ENCODE data around the gene GRB10.
"Not testable (repeated sequence)": the region's sequence is repeated elsewhere in the genome, so short reads cannot be mapped to it uniquely, and the experiment has no call there.

GRB10 gene

DNA sequence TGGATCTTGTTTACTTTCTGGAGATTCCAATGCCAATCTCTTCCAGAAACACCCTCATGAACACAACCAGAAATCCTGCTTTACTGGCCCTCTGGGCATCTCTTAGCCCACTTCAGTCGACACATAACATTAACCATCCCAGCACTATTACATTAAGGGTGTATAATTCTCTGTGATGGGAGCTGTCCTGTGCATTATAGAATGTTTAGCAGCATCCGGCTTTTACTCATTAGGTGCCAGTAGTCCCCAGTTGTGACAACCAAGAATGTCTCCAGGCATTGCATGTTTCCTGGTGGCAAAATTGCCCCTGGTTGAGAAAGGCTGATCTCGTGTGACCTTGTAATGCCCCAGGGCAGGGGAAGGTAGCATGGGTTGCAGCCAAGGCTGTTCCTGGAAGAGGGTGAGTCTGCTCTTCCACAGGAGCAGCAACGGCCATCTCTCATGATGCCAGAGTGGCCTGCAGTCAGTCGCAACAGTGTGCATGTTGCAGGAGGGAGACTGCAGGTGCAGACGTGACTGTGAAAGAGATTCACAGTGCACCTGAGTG lies 214.9 kb downstream of the GRB10 start:
- no peak for DNase-seq

DNA sequence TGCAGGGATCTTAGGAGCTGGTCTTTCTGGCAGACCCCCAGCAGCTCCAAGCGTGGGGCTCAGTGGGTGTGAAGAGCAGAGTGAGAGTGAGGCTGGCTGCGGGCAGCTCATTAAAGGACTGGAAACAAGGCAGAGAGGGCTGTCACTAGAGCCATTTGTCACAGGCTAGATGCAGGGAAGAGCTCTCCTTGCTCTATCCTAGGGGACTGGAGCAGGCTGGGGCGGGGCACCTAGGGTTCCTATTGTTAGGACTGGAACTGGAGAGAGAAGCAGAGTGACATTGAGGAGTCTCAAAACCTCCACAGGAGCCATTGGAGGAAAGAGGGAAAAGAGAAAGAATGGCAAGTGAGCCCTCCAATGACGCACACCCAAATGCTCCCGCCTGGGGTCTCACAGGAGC lies 216.7 kb downstream of the GRB10 start:
- DNase-seq = no peak

DNA sequence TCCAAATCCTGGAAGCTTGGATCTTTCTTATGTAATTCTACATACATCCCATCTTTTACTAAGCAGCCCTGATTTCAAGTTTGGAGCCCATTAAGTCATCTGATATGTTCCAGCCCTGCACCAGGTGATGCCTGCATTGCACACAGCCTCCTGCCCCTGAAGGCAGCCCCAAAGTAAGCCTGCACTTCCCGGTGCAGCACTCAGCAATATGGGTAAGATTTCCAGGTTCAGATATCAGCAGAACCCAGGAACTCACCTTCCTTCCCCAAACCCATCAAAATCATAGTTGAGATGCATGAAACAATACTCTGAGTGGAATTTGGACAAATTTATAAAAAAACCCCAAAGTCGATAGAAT lies 217.2 kb downstream of the GRB10 start:
- no peak for DNase-seq

DNA sequence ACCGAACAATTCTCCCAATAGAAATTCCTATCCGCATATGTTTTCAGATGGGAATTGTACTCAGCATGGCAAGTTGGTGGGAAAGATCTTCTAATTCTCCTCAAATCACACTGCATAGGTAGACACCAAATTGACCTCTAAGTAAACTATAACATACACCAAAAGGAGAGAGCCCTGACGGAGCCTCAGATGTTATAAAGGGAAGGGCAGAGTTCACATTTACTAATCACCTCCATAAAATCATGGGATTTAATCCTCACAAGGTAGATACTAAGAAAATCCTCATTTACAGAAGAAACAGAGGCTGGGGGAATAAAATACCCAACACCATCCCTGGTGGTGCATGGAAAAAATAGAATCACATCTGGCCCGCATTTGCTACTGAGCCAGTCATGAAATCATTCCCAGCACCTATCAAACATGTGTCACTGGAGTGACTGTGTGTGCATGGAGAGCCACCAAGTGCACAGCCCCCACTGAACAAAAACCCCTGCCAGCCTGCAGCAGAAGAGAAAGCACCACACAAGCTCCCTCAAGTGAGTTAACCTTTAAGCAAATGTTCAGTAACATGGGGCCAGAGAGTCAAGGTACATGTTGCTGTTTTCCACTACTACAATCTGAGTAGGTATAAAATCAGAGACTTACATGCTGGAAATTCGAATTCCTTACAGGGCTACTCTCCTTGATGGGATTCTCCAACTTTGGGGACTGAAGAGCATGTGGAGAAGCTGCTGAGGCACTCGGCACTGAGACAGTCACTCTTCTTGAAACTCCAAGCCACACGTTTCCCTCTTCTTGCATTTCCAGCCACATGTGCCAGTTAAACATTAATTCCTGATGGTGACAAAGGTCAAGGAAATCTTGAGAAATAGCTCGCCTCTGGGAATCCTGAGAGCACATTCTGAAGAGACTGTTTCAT lies 217.8 kb downstream of the GRB10 start, which contains the start of gene DDC:
TSS of gene DDC (minus strand) at position 766 of the 919 bp plus-strand sequence. CDS start 21,320 bp downstream, outside the sequence.
- DNase-seq = no peak

DNA sequence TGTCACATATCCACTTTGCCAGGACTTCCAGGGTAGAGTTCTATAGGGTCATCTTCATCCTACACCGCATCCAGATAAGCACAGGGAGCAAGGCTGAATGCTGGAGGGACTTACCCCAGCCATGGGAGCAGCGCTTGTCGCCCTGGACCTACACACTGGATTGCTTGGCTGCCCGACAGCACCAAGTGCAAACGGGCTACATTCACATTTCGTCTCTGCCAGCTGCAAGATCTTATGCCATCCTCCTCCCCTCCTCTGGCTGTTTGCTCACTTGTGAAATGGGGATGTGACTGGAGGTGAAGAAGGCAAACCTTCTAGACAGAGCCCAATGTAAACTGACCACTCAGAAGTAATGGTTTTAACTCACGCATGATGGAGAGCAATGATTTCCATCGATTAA lies 218.5 kb downstream of the GRB10 start:
- no peak for DNase-seq

DNA sequence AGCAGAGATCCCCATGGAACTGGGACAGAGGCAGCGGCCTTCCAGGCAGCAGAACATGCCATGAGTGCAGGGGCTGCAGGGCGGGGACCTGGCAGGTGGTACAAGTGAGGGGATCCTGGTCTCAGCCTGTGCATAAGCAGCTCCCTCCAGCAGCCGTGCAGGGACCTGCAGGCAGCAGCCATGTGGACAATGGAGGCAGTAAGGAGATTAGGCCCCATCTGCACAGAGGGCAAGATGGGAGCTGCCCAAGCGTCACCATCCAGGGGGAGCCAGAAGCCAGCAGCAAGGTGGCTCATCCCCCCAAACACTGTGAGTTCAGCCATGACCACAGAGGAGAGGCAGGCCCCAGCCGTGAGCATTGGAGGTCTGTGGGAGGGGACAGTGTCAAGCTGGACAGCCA lies 220.6 kb downstream of the GRB10 start:
- DNase-seq = peak; percentile 59 to 85

DNA sequence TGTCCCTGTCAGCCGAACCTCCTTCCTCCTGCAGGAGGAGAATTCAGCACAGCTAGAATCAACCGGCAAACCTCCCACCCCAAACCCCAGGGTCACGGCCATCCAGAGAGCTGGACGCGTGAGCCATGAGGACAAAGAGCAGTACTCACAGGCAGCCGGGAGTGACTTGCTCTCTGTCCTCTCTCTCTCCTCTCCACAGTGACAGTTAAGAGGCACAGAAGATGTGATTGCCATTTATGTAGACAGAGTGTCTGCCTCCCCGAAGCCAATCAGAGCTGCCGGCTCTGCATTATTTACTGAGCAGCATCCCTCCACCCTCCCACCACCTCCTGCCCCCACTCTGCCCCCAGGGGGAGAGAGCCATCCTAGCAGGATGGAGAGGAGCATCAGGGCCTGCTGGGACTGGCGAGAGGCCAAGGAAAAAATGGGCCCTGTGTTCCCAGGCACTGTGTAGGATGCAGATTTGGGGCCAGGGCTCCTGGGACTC lies 221.8 kb downstream of the GRB10 start:
- DNase-seq = peak; percentile 98

DNA sequence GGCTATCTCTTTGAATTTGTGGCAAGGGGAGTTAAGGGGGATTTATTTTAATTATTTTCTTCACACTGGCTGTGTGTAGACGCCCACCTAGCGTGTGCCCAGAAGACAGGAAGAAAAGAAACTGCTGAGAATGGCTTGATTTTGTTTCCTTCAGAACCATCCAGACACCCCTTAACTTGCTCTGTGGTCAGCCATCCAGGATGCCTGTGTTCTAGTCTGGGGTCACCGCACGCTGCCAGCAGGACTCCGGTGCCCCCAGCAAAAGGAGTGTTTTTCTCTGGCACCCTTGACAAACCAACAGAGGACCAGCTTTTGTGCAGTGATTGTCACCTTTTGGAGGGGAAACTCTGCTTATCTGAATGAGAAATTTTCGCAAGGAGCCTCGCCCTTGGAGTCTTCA lies 222.8 kb downstream of the GRB10 start:
- no peak for DNase-seq

DNA sequence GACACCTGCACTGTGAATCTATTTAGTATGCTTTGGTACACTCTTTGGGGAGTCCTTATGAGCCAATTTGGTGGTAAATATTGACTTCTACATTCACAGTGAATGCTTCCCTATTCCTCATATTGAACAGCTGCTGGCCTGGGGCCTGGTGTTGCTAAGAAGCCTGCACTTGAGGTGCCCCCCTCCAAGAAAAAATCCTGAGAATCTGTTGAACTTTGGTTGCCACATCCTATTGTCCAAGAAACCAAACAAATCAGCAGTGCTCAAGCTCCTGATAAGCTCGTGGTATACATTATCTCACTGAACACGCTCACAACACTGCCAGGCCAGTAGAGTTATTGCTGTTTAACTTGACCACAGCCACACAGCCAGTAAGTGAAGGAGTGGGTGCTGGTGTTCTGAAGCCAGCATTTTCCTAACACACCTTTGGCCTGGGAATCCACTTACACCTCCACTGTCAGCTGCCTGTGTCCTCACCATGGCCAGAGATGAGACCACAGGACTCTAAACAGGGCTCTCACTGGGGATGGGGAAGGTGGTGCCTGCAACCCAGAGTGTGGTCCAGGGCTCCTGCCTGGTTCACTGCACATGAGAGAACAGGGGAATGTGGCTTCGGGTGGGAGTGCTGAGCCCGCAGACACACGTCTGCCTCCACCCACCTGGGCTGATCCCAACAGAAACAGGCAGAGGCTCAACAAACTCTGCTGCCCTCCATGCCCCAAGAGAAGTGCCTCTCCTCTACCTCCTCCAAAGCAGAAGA lies 224.2 kb downstream of the GRB10 start:
- peak; percentile 83 to 89 for DNase-seq

DNA sequence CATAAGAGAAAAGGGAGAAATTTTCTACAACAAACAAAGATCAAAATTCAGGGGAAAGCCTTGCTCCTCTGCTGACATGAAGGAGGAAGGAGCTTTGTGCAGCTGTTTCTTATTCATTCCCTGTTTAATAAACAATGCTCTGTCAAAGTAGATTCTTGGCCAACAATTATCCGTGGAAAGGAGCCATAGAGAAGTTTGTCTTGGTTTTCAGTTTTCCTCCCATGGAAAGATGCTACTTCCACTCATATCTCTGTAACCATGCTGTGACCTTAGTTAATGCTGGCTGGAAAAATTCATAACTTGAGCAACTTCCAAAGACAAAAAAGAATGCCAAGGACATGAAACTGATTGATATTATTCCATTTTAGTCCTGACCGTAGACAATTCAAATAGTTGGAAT lies 225.6 kb downstream of the GRB10 start:
- no peak for DNase-seq

DNA sequence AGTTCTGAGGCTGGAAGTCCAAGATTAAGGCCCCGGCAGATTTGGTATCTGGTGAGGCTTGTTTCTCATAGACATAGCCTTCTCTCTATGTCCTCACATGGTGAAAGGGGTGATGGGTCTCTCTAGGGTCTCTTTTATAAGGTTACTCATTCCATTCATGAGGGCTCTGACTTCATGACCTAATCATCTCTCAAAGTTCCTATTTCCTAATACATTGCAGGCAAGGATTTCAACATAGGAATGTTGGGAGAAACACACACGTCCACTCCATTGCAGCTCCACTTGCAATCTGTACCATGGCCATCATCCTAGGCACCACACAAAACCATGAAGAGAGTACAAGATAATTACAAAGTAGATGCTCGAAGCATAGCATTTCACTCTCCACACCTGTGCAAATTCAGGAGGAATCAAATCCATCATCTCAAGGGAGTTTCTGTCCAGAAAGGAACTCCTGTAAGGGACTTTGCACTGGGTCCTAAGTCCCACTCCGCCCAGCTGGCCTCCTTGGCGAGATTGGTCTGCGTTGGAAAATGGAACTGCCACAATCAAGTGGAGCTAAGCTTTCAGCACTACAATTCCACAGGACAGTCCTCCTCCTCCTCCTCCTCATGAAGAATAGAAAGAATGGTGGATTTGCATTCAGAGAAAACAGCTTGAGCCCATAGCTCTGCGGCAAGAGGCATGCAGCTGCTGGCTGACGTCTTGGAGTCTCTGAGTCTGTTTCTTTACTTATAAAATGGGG lies 226.3 kb downstream of the GRB10 start:
- peak in 1 of 2 experiments; percentile 24 for DNase-seq

DNA sequence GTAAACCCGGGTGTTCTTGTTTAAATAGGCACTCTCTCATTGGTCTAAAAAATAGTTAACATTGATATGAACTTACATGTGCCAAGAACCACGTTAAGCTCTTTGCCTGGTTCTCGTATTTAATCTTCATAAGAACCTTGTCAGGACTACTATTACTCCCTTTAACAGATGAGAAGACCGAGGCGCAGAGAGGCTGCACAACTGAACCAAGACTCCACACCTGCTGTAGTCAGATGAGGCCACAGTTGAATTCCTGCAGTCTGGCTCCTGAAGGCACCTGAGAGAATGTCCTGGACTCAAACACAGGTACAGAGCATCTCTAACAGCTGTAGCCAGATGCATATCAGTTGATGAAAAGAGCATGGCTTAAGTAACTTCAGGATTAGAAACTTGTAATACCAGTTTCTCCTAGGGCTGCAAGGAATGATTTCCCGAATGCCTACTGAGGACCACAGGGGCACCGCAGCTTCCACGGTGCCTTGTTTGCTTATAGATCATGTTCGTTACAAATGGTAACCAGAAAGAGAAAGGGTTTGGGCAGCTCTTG lies 227.0 kb downstream of the GRB10 start:
- no peak for DNase-seq

DNA sequence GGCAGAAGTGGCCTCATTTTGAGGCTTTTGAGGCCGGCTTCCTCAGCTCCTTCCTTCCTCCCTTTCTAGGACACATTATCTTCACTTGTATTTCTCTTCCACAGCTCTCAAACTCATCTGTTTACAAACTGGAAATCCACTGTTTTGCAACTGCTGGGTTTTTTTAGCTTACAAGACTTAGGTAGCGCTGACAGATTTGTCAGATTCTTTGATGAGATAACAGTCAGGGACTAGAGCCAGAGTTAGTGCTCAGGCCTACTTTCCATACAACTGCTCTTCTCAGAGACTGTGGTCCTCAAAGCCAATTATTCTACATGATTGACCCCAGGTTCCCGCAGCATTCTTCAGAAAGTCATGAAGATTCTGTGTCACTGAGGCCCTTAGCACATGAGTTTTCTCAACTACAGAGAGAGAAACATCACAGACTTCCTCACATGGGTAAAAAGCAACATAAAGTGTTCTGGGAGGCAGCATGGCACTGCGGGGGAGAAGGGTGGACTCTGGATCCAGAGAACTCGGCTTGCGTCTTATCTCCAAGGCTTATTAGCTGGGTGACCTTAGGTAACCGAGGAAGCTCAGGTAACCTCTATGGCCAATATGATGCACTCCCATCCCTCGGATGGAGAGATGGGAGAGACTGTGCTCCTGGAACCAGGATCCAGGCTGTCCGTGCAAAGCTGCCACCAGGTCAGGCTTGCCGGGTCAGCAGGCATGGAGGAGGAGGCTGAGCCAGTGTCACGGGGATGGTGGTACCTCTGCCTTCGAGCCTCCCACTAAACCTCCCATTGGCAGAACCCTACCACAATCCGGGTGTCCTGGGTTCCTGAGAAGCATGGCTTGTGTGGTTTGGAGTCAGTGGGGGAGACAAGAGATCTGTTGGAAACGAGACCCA lies 228.0 kb downstream of the GRB10 start:
- DNase-seq = no peak

DNA sequence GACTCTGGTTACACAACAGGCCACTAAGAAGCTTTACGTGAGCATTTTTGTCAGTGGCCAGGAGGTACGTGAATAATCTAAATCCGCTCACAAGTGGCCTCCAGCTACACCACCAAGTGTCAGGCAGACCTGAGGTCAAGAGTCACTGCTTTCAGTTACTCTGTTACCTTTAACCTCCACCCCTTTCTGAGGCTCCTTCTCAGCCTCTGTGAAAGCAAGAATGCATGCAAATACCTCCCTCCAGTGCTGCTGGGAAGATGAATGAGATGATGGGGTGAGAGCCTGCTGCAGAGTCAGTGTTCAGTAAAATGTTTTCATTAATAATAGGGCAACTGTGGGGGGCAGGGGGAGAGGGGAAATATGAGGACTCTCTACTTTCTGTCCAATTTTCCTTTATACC lies 228.7 kb downstream of the GRB10 start:
- DNase-seq = no peak

DNA sequence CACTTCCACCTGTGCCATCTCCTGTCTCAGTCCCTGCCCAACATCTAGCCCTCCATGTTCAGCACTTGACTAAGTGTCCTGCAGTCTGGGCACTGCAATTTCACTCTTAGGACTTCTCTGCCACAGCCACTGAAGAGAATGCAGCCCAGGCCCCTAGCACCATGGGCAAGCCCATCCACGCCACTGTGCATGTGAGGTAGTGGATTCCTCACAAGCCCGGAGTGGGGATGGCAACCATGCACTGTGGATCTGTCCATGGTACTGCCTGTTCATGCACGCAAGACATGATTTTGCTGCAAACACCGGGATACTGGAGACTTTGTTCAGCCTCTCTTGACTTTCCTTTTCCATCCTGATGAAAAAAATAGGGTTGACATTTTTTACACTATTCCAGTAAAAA lies 229.8 kb downstream of the GRB10 start:
- no peak for DNase-seq

DNA sequence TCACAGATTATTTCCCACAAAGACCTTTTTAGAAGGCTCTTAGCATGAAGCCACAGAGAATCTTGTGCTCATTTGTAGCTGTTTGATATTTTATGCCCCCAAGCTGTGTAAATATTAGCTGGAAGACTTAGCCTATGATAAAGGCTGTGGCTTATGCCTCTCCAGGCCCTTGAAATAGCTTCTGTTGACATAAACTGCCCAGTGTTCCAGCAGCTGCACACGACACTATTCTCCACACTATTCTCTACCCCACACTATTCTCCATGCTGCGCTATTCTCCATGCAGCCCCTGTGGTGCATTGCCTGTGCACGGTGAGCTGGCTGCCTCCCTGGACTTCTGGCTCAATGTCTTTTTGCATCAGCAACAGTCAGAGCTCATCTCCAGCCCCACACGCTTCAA lies 230.6 kb downstream of the GRB10 start:
- peak; percentile 99 for DNase-seq

DNA sequence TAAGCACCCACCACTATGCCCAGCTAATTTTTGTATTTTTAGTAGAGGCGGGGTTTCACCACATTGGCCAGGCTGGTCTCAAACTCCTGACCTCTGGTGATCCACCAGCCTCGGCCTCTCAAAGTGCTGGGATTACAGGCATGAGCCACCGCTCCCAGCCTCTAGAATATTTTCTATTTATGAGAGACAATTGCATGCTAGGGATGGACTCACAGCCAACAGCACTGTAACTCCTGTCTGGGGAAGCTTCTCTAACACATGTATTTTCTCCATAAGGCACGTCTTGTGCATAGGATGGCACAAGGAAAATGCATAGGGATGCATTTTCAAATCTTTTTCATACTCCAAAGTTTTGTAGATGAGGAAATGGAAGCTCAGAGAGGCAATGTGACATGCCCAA lies 237.1 kb downstream of the GRB10 start:
- DNase-seq = not testable (repeated sequence)

DNA sequence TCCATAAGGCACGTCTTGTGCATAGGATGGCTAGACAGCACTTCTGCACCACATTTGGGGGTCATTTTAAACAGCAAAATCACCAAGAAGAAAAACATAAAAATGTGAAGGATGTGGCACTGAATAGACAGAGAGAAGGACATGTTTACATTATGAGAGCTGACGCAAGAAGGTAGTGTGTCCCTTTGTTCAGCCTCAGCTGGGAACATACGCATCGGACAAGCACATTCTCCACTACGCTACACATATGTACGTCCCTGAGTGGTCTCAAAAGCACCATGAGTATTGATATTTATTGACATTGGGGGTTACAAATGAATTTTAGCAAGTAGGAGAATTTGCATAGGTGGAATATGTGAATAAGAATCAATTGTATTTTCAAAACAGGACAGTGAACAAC lies 237.7 kb downstream of the GRB10 start:
- peak; percentile 81 to 90 for DNase-seq

DNA sequence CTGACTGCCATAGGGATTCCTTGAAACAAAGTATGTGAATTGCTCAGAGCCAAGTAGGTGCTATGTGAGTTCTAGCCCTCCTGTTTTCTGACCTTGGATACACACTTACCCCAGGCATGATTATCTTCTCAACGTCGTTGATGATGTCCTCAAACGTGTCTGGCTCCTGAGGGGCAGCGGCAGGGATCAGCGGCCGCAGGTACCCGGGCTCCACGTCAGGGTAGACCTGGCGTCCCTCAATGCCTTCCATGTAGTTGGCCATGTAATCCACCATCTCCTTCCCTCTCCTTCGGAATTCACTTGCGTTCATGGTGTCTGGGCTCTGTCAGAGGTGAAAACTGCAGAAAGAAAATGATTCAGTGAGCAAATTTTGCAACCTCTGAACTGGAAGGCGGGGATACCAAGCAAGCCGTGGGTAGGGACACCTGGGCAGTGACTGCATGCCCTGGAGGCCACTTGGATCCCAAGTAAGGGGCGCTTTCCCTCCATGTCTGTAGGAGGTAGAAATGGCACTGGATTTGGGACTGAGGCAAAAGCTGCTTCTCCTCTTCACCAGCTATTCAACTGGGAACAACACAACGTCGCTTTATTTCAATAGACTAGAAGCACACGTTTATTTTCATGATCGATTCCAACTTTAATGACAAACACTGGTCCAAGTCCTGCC lies 238.8 kb downstream of the GRB10 start:
- no peak for DNase-seq

DNA sequence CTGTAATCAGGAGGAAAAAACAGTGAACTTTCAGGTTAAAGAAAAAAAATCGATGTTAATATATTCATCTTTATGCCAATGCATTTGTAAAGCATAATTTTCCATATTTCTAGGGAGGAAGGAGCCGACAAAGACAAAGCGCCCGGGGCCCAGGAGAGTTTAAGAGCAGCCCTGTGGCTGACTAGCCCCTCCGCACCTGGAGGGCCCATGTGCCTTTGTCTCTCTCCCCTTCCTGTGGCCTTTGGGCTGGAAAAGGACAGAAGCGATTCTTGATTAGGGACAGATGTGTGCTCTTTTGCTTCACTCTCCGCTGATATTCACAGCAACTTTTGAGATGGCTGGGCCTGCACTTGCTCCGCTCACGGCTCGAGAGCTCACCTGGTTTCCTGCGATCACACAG lies 240.6 kb downstream of the GRB10 start:
- DNase-seq = no peak

Measured in SHP77 (cell line).